Measurements from ENCODE around the gene ITGB6. TPM values are rescaled to one million over a fixed set of nuclear protein-coding genes. Genes with fewer than 3 reads are reported as not detected.

ITGB6 gene
- polyA plus RNA-seq, 1 experiment = not detected

GRCh38 chr2:160208655-160209515 is 8.8 kb upstream of the ITGB6 start:
- POLR2A ChIA-PET = interaction anchor here (0.6 to 1.3 kb wide), 8 partner anchors 17 to 1242 kb away, joined by 3 to 9 read pairs (median 3); no protein-coding TSS in a partner anchor
- Histone ChIP-seq H3K4me3 (ENCODE audit: low read depth, low read length) (no peak overlapping the region), H3K27me3 (ENCODE audit: control insufficient read depth, insufficient read depth, low read length) (no peaks in the 10 kb centered on the region), H3K27ac (ENCODE audit: low read depth, low read length) (peak overlapping the region; percentile 92), H3K9me3 (ENCODE audit: control insufficient read depth, insufficient read depth, low read length) (no peaks in the 10 kb centered on the region)
- no peak for DNase-seq (ENCODE audit: low read depth, low spot score)
- TF ChIP-seq CTCF (IDR thresholded peaks at IDR 0.05; ENCODE audit: low read depth, low read length) = peak; percentile 38; the same call in 1 of the 2 replicates
- CTCF ChIA-PET = interaction anchor here (0.7 to 3.5 kb wide), 7 partner anchors 9 to 271 kb away, joined by 3 to 12 read pairs (median 4); partner anchors contain the start of gene ITGB6

- H3K27ac ChIP-seq (ENCODE audit: low read depth, low read length) = peak overlapping the region; percentile 92
- H3K4me3 ChIP-seq (ENCODE audit: low read depth, low read length) = no peak overlapping the region
- no peak for TF ChIP-seq CTCF (IDR thresholded peaks at IDR 0.05; ENCODE audit: low read depth, low read length)
- DNase-seq (ENCODE audit: low read depth, low spot score) = peak; percentile 56
- POLR2A ChIA-PET = no interaction called here
- no peaks in the 10 kb centered on the region for H3K27me3 ChIP-seq (ENCODE audit: control insufficient read depth, insufficient read depth, low read length)
- CTCF ChIA-PET = interaction anchor here (0.9 to 3.5 kb wide), 5 partner anchors 8 to 98 kb away, joined by 3 to 12 read pairs (median 5); partner anchors contain the start of gene ITGB6
- no peaks in the 10 kb centered on the region for H3K9me3 ChIP-seq (ENCODE audit: control insufficient read depth, insufficient read depth, low read length)
These were observed 8.0 kb upstream of the ITGB6 start for GRCh38 chr2:160207804-160208654.

GRCh38 chr2:160207271-160207670 is 7.2 kb upstream of the ITGB6 start:
- ChIA-PET POLR2A (no interaction called here), CTCF (interaction anchor here (2.2 to 3.5 kb wide), 2 partner anchors 44 to 98 kb away, joined by 5 to 12 read pairs; no protein-coding TSS in a partner anchor)
- H3K27me3 ChIP-seq (ENCODE audit: control insufficient read depth, insufficient read depth, low read length) = no peaks in the 10 kb centered on the region
- DNase-seq (ENCODE audit: low read depth, low spot score) = no peak
- no peak for TF ChIP-seq CTCF (IDR thresholded peaks at IDR 0.05; ENCODE audit: low read depth, low read length)
- H3K27ac ChIP-seq (ENCODE audit: low read depth, low read length) = peak overlapping the region; percentile 31
- H3K9me3 ChIP-seq (ENCODE audit: control insufficient read depth, insufficient read depth, low read length) = no peaks in the 10 kb centered on the region
- H3K4me3 ChIP-seq (ENCODE audit: low read depth, low read length) = no peak overlapping the region

- H3K9me3 ChIP-seq (ENCODE audit: control insufficient read depth, insufficient read depth, low read length) = no peaks in the 10 kb centered on the region
- no peak overlapping the region for H3K27ac ChIP-seq (ENCODE audit: low read depth, low read length)
- TF ChIP-seq CTCF (IDR thresholded peaks at IDR 0.05; ENCODE audit: low read depth, low read length) = no peak
- ChIA-PET CTCF (interaction anchor here (2.2 kb wide), 1 partner anchor 45 kb away, joined by 5 read pairs; no protein-coding TSS in a partner anchor), POLR2A (no interaction called here)
- H3K27me3 ChIP-seq (ENCODE audit: control insufficient read depth, insufficient read depth, low read length) = no peaks in the 10 kb centered on the region
- no peak for DNase-seq (ENCODE audit: low read depth, low spot score)
- H3K4me3 ChIP-seq (ENCODE audit: low read depth, low read length) = no peak overlapping the region
These were observed 6.4 kb upstream of the ITGB6 start for GRCh38 chr2:160206436-160206835.

All from AG04450 (cell line).